Measurements from ENCODE around the gene CD70. TPM values are rescaled to one million over a fixed set of nuclear protein-coding genes. Genes with fewer than 3 reads are reported as not detected.
A peak's percentile ranks its signal among the peaks of the same experiment; 100 is the strongest.
"Not testable (repeated sequence)": the region's sequence is repeated elsewhere in the genome, so short reads cannot be mapped to it uniquely, and the experiment has no call there.

The CD70 gene
- total and polyA plus RNA-seq, 12 donors: 0.49 TPM; not detected in 11

DNA sequence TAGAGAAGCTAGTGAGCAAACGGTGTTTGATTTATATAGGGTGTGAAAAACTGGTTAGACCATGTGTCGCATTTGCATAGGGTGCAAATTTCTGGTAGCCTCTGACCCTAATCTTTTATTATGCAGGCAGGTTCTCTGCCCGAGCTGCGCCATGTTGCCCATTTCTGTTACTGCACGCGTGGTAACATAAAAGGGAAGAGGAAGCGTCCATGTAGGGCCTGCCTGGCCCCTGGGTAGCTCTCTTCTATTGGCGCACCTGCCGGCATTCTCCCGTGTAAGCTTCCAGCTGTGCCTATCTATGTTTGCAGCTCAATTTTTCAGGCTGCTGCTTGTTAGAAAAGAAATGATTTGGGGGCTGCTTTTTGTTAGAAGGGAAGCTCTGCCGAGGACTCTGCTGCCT is 14.0 kb upstream of the CD70 start:
- no peaks in the 10 kb centered on the region for H3K36me3 ChIP-seq
- no peak for TF ChIP-seq CTCF (IDR thresholded peaks at IDR 0.05)
- peaks cover 0 to 23% (median 18%) of the 10 kb centered on the region in 7 donors for H3K27me3 ChIP-seq
- no peak overlapping the region for H3K27ac ChIP-seq
- H3K4me1 ChIP-seq: peaks cover 0 to 12% (median 0%) of the 10 kb centered on the region in 9 donors
- DNase-seq (no peak), ATAC-seq (no peak)
- no peaks in the 10 kb centered on the region for H3K9me3 ChIP-seq
- H3K4me3 ChIP-seq: no peak overlapping the region
- intact Hi-C loops (cut with DNase I): no loop called here
- WGBS, 2 donors: 82% methylated on average over 11 of the region's 11 CpGs

GRCh38 chr19:6602729-6603114 is 11.8 kb upstream of the CD70 start:
- Histone ChIP-seq H3K4me3 (no peak overlapping the region), H3K27ac (no peak overlapping the region), H3K4me1 (peaks cover 0 to 12% (median 0%) of the 10 kb centered on the region in 9 donors), H3K9me3 (no peaks in the 10 kb centered on the region), H3K36me3 (no peaks in the 10 kb centered on the region), H3K27me3 (peaks cover 0 to 11% (median 3%) of the 10 kb centered on the region in 7 donors)
- no peak for TF ChIP-seq CTCF (IDR thresholded peaks at IDR 0.05)
- no peak for DNase-seq
- intact Hi-C loops (cut with DNase I): no loop called here
- WGBS, 2 donors: 76 to 81% methylated on average over 5 of the region's 5 CpGs
- no peak for ATAC-seq

- not testable (repeated sequence) for DNase-seq
Measured at GRCh38 chr19:6601537-6602052, 10.6 kb upstream of the CD70 start.

DNA sequence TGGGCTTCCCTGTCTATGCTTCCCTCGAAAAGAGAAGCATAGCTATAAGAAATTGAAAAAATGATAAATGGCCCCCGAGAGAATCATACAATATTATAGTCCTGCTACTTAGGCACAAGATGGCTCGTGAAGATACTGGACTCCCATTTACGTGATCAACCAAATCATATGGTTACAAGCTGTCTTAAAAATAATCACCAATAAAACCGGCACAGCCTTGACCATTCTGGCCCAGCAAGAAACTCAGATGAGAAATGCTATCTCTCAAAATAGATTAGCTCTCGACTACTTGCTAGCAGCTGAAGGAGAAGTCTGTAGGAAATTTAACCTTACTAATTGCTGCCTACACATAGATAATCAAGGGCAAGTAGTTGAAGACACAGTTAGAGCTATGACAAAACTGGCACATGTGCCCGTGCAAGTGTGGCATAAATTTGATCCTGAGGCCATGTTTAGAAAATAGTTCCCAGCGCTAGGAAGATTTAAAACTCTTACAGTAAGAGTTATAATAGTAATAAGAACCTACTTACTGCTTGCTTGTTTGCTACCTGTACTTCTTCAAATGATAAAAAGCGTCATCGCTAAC is 10.1 kb upstream of the CD70 start:
- H3K27ac ChIP-seq; ATAC-seq; intact Hi-C loops (cut with DNase I); H3K9me3 ChIP-seq; H3K36me3 ChIP-seq; DNase-seq: not testable (repeated sequence)
- H3K4me1 ChIP-seq: peaks cover 0 to 12% (median 0%) of the 10 kb centered on the region in 9 donors
- peak overlapping the region in 1 of 10 donors; percentile 9 for H3K4me3 ChIP-seq
- peaks cover 0 to 13% (median 4%) of the 10 kb centered on the region in 7 donors for H3K27me3 ChIP-seq
- 84 to 85% methylated on average over 10 of the region's 10 CpGs for WGBS, 2 donors

More at GRCh38 chr19:6601537-6602052, 10.6 kb upstream of the CD70 start:
- H3K36me3 ChIP-seq; H3K27ac ChIP-seq; ATAC-seq; H3K9me3 ChIP-seq; H3K27me3 ChIP-seq; intact Hi-C loops (cut with DNase I): not testable (repeated sequence)
- Histone ChIP-seq H3K4me1 (peaks cover 0 to 12% (median 0%) of the 10 kb centered on the region in 9 donors), H3K4me3 (peak overlapping the region in 1 of 10 donors; percentile 9)
- 79 to 84% methylated on average over 15 of the region's 15 CpGs for WGBS, 2 donors

- peaks cover 0 to 12% (median 0%) of the 10 kb centered on the region in 9 donors for H3K4me1 ChIP-seq
- H3K27me3 ChIP-seq: peaks cover 0 to 21% (median 11%) of the 10 kb centered on the region in 7 donors
- ATAC-seq: no peak
- intact Hi-C loops (cut with DNase I): no loop called here
- H3K27ac ChIP-seq: no peak overlapping the region
- TF ChIP-seq CTCF (IDR thresholded peaks at IDR 0.05): no peak
- WGBS, 2 donors: 82 to 85% methylated on average over 8 of the region's 8 CpGs
- DNase-seq: no peak
- no peaks in the 10 kb centered on the region for H3K36me3 ChIP-seq
- no peaks in the 10 kb centered on the region for H3K9me3 ChIP-seq
- H3K4me3 ChIP-seq: no peak overlapping the region
Measured at GRCh38 chr19:6599866-6600454, 9.0 kb upstream of the CD70 start.

DNA sequence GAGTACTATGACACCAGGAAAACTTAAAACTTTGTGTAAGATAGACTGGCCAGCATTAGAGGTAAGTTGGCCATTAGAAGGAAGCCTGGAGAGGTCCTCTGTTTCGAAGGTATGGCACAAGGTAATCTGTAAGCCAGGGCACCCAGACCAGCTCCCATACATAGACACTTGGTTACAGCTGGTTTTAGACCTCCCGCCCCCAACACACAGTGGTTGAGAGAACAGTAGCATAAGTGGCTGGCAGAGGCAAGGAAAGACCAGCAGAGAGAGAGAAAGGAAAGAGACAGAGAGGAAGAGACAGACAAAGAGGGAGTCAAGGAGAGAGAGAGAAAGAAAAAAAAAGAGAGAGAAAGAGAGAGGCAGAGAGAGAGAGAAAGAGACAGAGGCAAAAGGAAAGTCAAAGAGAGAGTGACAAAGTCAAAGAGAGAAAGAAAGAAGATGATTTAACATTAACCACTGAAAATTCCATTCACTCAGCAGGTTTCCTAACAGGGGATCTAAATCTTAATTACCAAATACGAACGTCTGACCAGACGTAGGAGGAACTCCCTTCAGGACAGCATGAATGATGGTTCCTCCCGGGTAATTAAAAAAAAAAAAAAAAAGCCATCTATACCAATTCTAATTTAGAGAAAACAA is 7.4 kb upstream of the CD70 start:
- DNase-seq; H3K9me3 ChIP-seq; H3K27ac ChIP-seq; H3K4me1 ChIP-seq; intact Hi-C loops (cut with DNase I); H3K36me3 ChIP-seq; ATAC-seq; H3K4me3 ChIP-seq: not testable (repeated sequence)
- H3K27me3 ChIP-seq: peaks cover 0 to 35% (median 25%) of the 10 kb centered on the region in 7 donors
- 53 to 69% methylated on average over 6 of the region's 6 CpGs for WGBS, 2 donors

GRCh38 chr19:6597471-6598253 is 6.7 kb upstream of the CD70 start:
- ATAC-seq; H3K9me3 ChIP-seq; DNase-seq; H3K36me3 ChIP-seq; H3K4me1 ChIP-seq; intact Hi-C loops (cut with DNase I); H3K4me3 ChIP-seq; H3K27ac ChIP-seq: not testable (repeated sequence)
- H3K27me3 ChIP-seq: peaks cover 0 to 39% (median 32%) of the 10 kb centered on the region in 7 donors
- WGBS, 2 donors: 92% methylated on average over 34 of the region's 34 CpGs

Data from heart right ventricle (tissue), 16 donors.